LNCAP (cell line): ENCODE results near the gene RHBDL1.

Source experiments
- TF ChIP-seq, protein P1 (sequence below): fragments of 450-650 bp; IDR thresholded peaks from 2 replicates; pipeline ENCODE4 v1.5.1; 2017; ENCODE audit warnings: mild to moderate bottlenecking

The RHBDL1 gene

DNA sequence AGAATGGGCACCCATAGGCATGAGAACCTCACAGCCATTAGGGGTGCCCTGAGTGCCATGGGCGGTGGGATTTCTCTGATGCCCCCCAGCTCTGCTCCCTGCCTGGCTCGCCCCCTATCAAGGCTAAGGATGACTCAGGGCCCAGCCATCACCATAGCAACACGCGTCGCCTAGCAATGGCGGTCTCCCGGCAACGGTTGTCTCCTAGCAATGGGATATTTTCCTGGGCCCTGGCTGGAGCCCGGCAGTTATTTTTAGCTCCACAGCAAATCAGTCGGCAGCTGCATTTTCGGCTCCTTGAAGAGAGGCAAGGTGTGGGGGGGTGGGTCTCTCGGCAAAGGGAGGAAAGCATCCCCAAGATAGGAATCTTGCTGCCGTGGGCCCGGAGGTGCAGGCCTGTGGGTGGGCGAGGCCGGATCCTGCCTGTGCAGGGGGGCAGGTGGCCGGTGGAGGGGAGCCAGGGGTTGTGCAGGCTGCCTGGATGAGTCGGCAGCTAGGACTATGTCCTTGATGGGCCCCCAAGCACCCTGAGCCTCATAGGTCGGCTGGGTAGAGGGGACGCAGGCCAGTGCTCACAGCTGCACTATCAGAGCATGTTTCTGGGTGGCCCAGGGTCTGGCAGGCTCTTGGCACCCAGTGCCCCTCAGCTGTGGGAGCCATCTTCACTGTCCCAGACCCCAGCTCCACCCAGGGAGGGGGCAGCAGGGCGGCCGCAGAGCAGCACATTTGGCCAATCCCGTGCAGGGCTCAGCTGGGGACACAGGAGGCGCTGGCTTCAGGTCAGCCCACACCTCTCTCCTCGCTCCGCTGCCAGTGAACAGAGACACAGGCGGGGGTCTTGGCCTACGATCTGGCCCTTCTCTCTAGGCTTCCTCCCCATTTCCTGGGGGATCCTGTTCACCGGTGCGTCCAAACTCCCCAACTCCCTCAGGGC, 34.4 kb downstream of the RHBDL1 start:
- TF ChIP-seq, protein P1, sequence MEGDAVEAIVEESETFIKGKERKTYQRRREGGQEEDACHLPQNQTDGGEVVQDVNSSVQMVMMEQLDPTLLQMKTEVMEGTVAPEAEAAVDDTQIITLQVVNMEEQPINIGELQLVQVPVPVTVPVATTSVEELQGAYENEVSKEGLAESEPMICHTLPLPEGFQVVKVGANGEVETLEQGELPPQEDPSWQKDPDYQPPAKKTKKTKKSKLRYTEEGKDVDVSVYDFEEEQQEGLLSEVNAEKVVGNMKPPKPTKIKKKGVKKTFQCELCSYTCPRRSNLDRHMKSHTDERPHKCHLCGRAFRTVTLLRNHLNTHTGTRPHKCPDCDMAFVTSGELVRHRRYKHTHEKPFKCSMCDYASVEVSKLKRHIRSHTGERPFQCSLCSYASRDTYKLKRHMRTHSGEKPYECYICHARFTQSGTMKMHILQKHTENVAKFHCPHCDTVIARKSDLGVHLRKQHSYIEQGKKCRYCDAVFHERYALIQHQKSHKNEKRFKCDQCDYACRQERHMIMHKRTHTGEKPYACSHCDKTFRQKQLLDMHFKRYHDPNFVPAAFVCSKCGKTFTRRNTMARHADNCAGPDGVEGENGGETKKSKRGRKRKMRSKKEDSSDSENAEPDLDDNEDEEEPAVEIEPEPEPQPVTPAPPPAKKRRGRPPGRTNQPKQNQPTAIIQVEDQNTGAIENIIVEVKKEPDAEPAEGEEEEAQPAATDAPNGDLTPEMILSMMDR: no peak

DNA sequence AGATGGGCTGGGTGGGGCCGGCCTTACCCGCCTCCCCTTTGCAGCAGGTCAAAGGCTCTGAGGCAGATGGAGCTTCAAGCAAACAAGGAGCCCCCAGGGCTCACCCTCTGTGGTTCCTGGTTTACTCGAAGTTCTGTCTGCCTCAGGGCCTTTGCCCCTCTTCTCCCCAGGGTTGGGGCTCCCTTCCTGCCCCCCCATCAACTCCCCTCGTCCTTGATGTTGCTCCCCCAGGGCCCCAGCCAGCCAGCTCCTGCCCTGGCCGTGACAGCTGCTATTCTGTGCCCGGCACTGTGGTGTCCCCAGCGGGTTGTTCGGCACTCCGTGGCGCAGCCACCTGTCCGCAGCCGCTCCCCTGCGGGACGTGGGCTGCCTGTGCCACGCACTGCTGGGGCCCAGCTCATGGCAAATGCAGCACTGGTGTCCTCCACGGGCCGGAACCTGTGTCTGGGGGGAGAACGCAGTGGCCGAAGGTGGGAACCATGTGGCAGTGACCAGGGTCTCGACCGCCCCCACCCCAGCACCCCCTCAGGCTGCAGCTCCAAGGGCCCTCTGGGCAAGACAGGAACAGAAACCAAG, 35.1 kb downstream of the RHBDL1 start:
- TF ChIP-seq, protein P1: no peak

DNA sequence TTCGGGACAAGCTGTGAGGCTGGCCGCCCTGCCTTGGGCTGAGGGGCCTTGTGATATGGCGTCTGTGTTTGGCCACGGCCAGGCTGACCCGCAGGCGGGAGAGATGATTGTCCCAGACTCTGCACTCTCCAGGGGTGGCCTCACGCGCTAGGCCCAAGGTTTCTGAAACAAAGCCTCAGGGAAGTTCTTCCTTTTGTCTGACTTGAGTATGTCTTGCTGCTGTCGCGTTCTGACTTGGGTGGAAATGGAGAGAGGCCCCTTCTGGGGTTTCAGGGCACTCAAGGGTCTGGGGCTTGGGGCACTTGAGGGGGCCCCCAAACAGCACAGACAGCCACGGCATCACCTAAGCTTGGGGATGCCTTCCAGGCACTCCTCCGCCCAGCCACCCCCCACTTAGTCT, 35.6 kb downstream of the RHBDL1 start:
- TF ChIP-seq, protein P1: no peak

DNA sequence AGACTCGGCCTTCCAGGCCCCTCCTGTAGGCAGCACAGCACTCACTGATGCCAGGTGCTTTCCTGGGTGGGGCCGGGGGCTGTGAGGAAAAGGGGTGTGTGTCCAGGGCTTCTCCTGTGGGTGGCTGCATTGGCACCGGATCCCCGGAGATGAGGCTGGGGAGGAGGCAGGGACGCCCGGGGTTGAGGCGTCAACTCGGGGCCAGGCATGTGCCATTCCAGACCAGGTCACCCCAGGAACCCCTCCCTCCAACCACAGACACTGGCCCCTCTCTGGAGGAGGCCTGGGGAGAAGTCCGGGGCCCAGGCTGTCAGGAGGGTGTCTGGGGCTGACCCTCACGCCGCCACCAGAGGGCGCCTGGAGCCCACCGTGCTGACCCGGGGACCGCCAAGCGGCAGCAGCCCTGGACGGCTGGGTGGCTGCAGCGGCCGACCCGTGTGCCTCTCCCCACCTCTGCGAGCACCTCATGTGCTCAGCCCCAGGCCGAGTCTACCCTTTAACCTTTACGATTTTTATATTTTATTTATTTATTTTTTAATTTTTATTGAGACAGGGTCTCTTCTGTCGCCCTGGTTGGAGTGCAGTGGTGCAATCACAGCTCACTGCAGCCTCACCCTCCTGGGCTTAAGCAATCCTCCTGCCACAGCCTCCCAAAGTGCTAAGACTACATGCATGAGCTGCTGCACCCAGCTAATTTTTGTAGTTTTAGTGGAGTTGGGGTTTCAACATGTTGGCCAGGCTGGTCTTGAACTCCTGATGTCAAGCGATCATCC, 36.3 kb downstream of the RHBDL1 start:
- TF ChIP-seq, protein P1: peak; percentile 87

DNA sequence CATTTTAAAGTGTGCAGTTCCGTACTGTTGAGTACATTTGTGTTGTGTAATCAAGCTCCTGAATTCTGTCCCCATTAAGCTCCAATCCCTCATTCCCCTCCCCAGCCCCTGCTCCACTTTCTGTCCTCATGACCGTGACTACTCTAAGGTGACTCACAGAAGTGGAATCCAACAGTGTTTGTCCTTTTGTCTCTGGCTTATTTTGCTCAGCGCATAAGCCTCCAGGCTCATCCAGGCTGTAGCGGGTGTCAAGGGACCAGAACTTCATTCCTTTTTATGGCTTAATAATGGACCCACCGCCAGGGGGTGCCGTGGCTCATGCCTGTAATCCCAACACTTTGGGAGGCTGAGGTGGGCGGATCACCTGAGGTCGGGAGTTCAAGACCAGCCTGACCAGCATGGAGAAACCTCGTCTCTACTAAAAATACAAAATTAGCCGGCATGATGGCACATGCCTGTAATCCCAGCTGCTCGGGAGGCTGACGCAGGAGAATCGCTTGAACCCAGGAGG, 37.3 kb downstream of the RHBDL1 start:
- TF ChIP-seq, protein P1: peak; percentile 42

DNA sequence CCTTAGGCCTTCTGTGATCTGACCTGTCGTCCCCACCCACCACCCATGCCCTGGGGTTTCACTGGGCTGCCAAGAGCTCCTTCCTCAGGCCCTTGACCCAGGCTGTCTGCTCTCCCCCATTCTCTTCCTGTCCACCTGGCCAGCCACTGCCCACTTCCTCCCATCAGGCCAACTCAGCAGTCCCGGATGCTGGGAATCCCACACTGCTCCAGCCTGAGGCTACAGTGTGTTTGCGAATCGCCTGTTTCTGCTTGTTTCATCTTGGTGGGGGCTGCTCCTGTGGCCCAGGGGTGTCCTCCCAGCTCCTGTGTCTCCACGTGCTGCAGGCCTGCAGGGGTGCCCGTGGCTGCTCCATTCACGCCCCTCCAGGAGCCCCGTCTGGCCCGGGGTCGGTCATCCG, 38.6 kb downstream of the RHBDL1 start:
- TF ChIP-seq, protein P1: no peak
